Fibroblast of the aortic adventitia (primary cell): Measurements from ENCODE around the gene FOSL1. TPM values are rescaled to one million over a fixed set of nuclear protein-coding genes. Genes with fewer than 3 reads are reported as not detected.

Experiments used
- DNase-seq: peaks from one replicate; pipeline ENCODE4 v3.0.0-alpha.2; 2010; ENCODE audit warnings: low read depth
- H3K4me3 ChIP-seq: 2 replicates; pipeline ENCODE4 v1.5.1; 2011; ENCODE audit warnings: low read depth, mild to moderate bottlenecking, control low read depth, low read length, moderate library complexity
- total RNA-seq: library from RNA; depleted of rRNA; stranded (reverse); fragments of >200 nt; gene quantifications from 2 replicates; pipeline ENCODE4 v1.2.3, GENCODE V29; 2012; ENCODE audit warnings: low replicate concordance
- TF ChIP-seq, protein P1 (sequence below): IDR thresholded peaks from 2 replicates; pipeline ENCODE4 v1.5.1; 2011; ENCODE audit warnings: mild to moderate bottlenecking, low read length, control low read depth, inconsistent platforms; ENCODE audit not compliant: insufficient read depth

Gene FOSL1
- total RNA-seq, 1 donor: 73.9 TPM

GRCh38 chr11:65859095-65859811 lies 40.9 kb downstream of the FOSL1 start:
- TF ChIP-seq, protein P1, sequence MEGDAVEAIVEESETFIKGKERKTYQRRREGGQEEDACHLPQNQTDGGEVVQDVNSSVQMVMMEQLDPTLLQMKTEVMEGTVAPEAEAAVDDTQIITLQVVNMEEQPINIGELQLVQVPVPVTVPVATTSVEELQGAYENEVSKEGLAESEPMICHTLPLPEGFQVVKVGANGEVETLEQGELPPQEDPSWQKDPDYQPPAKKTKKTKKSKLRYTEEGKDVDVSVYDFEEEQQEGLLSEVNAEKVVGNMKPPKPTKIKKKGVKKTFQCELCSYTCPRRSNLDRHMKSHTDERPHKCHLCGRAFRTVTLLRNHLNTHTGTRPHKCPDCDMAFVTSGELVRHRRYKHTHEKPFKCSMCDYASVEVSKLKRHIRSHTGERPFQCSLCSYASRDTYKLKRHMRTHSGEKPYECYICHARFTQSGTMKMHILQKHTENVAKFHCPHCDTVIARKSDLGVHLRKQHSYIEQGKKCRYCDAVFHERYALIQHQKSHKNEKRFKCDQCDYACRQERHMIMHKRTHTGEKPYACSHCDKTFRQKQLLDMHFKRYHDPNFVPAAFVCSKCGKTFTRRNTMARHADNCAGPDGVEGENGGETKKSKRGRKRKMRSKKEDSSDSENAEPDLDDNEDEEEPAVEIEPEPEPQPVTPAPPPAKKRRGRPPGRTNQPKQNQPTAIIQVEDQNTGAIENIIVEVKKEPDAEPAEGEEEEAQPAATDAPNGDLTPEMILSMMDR: peak; percentile 12
- H3K4me3 ChIP-seq: peak overlapping the region; percentile 93
- DNase-seq: peak; percentile 96

DNA sequence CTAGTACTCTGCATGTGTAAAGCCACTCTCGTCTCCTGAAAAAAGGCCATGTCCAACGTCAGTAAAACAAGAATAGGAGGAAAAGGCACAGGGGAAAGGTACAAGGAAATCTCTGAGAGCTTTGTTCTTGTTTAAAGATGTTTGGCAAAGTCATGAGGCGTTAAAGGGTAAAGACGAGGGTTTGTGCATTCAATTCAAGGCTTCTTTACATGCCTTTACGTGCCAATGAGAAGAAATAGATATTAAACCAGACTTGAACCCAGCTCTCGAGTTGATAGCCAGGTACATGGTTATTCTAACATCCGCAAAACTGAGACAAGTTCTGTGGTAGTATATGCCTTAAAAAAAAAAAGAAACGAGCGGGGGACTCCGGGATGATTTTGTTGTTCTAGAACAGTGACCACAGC lies 41.5 kb downstream of the FOSL1 start:
- no peak for DNase-seq
- TF ChIP-seq, protein P1: no peak
- peak overlapping the region; percentile 60 for H3K4me3 ChIP-seq

DNA sequence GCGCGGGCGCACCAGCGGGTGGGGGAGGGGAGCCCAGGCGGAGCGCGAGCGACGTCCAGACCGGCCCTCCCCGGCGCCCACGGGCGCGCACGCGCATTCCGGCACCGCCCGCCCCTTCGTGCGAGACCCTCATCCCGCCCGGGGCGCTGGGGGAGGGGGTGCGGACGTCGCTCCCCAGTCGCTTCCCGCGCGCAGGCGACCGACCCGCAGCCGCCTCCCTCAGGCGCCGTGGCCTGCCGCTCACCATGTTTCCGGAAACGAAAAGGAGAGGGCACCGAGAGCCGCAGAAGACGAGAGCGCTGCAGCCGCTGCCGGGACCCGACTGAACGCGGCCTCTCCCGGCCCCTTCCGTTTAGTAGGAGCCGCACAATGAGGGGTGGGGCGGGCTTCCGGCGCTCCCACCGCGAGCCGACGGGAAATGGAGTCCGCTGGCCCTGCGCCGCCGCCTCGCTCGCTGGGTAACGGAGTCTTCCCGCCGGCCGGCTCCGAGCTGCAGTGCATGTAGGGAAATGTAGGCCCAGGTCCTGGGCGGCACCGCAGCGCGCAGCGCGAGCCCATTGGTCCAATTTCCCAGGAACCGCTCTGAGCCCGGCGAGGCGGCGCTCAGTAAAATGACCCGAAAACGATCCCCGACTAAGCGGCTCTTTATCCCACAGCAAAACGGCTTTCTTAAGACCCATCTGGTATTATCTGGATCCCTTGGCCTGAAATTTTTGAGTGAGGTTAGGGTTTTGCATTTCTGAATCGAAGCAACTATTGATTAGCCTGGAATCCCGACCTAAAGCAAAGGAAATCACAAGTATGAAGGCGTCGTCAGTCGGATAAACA lies 42.1 kb downstream of the FOSL1 start, which contains the start of gene CFL1:
CFL1 (minus strand) TSS at position 328 of the 828 bp plus-strand sequence; CDS start at position 247, 81 bp downstream.
- H3K4me3 ChIP-seq: peak within 1 kb of the TSS; percentile 95
- peak; percentile 96 for DNase-seq
- TF ChIP-seq, protein P1: no peak

DNA sequence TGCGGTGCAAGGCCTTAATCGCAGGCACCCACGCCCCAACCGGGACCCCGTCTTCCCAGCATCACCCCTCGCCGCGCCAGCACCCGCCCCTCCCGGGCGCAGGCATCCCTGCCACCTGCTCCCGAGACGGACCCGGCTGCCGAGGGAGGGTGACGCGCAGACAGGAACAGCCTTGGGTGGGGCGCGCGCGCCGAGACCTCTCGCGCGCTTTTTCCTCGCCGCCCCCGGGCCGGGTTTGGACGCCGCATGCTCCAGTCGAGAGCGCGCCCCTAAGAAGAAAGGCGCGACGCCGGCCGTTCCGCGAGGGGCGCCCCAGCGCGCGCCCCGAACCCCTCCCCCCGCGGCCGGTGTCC lies 42.7 kb downstream of the FOSL1 start:
- TF ChIP-seq, protein P1: no peak
- DNase-seq: no peak
- H3K4me3 ChIP-seq: peak overlapping the region; percentile 95

- peak; percentile 65 for DNase-seq
- H3K4me3 ChIP-seq: peak overlapping the region; percentile 95
- TF ChIP-seq, protein P1: no peak
Observed at GRCh38 chr11:65856689-65857499, 43.3 kb downstream of the FOSL1 start.

GRCh38 chr11:65855927-65856363 lies 44.2 kb downstream of the FOSL1 start:
- peak overlapping the region; percentile 95 for H3K4me3 ChIP-seq
- TF ChIP-seq, protein P1: no peak
- DNase-seq: no peak
